GM19468 (cell line): ENCODE data around the gene DGKI.

ENCODE experiments used
- ATAC-seq: cut with Tn5 transposase; IDR thresholded peaks from one replicate; pipeline ENCODE4 v1.9.1; 2021; ENCODE audit warnings: mild to moderate bottlenecking, moderate library complexity, moderate number of reproducible peaks; ENCODE audit not compliant: unreplicated experiment; ENCODE audit errors: extremely low read depth

Gene DGKI

DNA sequence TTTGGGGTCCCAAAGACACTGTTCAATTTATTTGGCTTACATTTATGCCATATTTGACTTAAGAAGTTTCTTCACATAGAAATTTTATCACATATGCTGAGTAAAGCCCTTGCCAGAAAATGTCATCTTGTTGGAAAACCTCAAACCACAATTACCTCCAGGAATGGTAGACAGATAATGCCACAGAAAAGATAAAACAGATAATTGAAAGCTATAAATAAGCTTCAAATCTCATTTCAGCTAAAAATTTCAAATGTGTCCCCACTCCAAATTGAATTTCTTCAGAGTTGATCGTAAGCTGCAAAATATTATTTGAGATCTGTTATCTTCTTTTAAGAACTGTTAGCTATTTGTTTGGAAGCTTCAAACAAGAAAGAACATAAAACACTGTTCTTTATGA lies 326.8 kb downstream of the DGKI start:
- ATAC-seq: no peak

DNA sequence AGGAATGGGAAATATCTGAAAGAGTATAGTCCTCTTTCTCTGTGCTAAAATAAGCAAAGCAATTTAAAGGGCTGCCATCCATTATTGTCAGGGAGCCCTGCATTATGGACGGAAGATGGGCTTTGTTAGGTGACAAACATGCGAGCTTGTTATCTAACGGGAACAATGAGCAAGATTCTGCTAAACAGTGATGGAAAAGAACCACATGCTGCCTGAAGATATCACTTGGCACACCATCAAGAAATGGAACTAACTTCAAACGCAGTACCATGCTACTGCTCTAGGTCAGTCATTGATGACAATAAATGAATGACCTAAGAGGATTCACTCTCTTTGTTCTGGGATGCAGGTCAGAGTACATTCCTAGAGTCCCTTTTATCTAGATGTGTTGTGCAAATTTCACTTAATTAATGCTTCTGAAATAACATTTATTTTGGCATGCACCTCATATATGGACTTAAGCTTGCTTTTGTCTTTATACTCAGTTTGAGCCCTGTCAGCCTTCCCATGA lies 327.5 kb downstream of the DGKI start:
- ATAC-seq: no peak

- ATAC-seq: no peak
Observed at GRCh38 chr7:137513091-137513490, 333.7 kb downstream of the DGKI start.

DNA sequence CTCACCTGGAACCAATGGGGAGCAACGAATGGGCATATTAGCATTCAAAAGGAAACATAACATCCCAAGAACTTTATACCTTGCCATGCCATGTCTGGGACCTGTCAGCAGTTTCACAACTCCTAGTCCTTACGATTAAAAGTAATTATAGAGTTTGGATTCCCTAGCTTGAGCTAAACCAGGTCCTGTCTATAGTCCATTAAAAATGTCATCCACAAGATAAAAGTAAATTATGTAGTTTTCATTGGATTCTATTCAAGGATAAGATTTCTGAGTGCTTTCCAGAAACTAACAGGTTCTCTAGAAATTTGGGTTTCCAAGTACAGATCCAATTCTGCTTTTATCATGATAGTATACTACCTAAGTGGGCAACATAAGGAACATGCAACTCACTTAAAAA lies 339.7 kb downstream of the DGKI start:
- ATAC-seq: no peak

DNA sequence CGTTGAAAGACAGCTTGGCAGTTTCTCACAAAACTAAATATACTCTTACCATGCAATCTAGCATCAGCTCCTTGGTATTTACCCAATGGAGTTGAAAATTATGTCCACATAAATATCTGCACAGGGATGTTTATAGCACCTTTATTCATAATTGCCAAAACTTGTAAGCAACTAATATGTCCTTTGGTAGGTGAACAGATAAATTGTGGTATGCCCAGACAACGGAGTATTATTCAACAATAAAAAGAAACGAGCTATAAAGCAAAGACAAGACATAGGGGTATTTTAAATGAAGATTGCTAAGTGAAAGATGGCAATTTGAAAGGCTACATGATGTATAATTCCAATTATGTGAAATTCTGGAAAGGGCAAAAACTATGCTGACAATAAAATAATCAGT lies 340.7 kb downstream of the DGKI start:
- no peak for ATAC-seq

- no peak for ATAC-seq
Observed at GRCh38 chr7:137501562-137501961, 345.2 kb downstream of the DGKI start.

DNA sequence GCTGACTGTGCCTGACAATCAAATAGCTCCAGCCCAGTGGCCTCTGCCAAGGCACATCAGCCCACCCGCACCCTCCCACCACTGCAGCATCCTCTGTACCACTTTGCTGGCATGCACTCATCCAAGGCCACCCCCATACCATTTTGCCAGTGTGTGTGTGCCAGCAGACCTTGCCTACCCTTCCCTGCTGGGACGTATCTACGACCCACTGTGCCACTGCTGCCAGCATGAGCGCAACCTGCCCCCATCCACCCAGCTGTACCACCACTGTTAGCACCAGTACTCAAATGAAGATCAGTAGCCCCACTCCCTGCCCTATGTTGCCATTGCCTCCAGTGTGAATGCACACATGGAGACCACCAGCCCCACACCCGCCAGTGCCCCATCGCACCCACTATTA lies 353.9 kb downstream of the DGKI start:
- ATAC-seq: no peak

DNA sequence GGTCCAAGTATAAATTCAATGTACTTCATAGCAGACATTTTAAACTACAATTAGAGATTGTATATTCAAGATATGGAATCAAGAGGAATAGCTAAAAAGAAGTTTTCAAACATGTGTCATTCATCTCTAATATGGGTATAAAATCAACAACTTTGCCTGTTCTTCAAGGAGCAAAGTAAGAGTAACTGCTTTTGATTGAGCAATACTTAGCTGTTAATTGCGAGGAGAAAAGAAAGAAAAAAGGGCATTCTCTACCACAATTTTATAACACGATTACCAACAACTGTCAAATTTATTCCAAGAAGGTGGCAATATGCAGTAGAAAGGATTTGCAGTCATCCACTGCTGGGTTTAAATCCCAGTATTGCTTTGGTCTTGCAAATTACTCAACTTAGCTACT lies 356.9 kb downstream of the DGKI start:
- no peak for ATAC-seq

DNA sequence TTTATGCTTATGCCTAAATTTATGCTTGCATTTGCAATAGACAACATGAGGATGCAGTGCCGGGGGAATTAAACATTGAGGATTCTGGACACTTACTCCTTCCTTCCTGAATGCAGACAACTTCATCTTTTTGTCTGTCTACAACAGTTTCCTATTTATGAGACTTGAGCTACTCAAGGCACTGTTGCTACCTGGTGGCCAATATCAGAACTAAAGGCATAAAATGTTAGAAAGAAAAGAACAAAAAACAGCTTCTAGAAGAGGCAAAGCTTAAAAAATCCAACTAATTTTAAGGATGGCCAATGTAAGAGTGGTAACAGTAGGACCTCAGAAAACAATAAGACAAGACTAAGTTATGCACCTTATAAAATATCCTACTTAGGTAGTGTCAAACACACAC lies 358.7 kb downstream of the DGKI start:
- no peak for ATAC-seq

- ATAC-seq: no peak
Observed at GRCh38 chr7:137485818-137486217, 361.0 kb downstream of the DGKI start.

DNA sequence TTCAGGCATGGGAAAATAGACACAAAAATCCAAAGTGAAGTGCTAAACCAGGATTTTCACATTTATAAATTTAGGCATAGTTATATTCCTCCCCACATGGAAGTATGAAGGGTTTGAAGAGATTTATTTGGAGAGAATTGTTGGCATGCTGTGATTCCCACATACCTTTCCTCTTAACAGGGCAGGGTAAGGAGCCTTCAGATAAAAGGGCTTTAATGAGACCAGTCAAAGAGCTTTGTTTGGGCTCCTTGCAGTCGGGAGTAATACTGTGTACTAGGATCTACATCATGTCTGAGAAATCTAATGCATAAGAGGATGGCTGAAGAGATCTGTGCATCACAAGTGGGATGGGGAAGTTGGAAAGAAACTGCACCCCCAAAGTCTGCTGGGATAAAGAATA lies 362.4 kb downstream of the DGKI start:
- ATAC-seq: no peak

GRCh38 chr7:137482466-137482865 lies 364.3 kb downstream of the DGKI start:
- ATAC-seq: no peak

DNA sequence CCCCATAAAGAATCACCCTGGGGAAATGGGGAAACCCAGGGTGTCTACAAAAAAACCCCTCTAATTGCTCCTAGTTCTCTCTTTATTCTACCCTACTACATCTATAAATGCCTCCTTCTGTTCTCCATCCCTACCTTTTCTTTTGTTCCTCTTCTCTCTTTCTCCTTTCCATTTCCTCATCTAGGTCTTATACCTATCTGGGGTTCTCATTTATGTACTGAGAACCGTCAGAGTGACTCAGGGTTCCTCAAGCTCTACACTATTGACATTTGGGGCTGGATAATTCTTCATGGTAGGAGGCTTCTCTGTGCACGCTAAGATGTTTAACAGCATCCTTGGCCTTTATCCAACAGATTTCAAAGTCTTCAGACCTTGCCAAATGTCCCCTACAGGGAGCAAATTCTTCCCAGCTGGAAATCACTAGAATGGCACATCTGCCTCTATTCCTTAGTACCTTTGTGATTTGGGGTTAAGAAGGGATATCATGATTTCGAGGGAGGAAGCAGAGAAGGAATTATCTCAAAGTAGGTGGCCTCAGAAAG lies 365.9 kb downstream of the DGKI start:
- ATAC-seq: no peak

DNA sequence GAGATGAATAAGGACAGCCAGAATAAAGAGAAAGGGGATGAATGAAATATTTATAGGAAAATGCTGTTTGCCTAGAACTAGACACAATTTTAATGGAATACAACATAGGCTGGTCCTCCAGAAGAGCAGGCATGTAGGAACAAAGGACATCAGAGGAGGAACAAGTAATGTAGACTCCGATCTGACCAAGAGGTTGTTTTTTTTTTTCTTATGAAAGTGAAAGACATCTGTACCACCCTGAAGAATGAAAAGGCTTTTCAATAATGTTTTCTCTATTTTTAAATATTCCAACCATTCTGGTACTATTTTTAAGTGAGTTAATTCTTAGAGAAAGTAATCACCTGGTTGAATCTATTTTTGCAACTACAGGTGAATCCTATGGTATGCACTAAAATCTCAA lies 366.4 kb downstream of the DGKI start:
- ATAC-seq: no peak

- no peak for ATAC-seq
Observed at GRCh38 chr7:137476937-137477336, 369.8 kb downstream of the DGKI start.

- no peak for ATAC-seq
Observed at GRCh38 chr7:137475966-137476365, 370.8 kb downstream of the DGKI start.

DNA sequence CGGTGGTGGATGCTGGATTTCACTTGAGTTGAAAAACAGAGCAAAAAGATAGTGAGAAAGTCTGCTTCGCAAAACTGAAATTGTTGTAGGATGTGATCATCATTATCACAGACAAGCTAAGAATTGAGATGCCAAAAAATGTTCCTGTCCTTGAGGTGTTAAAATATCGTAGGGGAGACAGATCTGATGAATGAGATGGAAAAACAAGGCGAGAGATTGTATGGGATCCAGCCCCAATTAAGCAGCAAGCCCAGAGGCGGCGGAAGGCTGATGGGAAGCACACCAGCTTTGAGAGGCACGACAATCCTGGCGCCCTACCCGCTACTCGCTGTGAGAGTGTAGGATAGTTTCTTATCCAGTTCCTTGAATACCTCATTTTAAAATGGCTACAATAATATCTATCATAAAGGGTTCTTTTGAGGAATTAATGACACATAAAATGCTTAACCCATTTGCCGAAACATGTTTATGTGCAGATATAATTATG lies 372.2 kb downstream of the DGKI start:
- no peak for ATAC-seq

GRCh38 chr7:137471128-137471527 lies 375.6 kb downstream of the DGKI start:
- ATAC-seq: no peak

- ATAC-seq: no peak
Observed at GRCh38 chr7:137469858-137470257, 376.9 kb downstream of the DGKI start.

DNA sequence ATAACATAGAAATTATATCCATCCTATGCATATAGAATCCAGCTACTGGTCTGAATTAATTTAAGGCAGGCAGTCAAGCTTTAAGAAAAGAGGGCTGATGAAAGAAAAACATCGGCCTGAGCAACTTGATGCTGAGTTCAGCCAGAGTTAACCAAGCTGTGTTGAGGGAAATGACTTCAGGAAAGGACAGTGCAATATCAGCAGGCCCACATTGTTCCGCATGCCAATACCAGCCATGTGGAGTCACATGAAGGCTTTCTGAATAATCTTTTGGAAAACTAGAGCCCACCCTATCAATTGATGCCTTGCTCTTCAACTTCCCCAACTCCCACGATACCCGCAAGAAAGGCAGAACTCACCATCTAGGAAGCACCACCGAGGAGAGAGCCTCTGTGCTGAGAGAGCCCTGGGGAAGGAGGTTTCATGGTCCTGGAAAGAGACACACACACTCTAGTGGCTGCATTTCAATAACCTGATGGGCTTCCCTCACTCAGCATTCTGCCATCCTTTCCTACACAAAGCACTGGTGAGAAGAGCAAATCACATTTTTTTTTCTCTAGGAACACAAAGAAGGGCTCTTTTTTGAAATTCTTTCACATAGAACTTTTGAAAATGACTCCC lies 377.5 kb downstream of the DGKI start:
- no peak for ATAC-seq

- no peak for ATAC-seq
Observed at GRCh38 chr7:137462847-137463246, 383.9 kb downstream of the DGKI start.

DNA sequence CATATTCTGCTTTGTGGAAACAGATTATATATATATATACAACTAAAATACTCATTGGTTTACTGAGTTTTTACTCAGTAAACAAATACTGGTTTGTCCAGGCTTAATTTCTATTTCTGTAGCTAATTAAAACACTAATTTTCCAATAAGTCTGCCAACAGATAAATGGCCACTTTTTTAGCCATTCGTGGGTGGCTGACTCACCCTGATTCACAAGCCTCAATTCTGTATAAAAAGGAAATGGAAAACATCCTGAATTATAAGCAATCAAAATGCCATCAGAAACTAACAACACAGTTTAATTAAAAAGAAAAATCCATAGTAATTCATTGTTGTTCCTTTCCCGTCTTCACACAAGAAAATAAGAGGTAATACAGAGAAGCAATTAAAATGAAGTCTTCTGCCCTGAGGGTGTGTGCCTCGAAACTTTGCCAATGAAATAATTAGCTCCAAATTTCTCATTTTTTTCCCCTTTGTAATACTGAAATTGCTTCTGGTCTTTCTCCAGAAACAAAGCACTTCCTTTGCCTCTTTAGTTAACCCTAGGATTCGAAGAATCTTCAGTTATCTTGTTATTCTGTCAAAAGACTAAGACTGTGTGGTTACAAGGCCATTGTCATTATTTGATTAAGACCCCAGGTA lies 384.6 kb downstream of the DGKI start:
- ATAC-seq: no peak
